ENCODE measurements around the gene NPEPPS.

Gene NPEPPS

GRCh38 chr17:47669081-47669480 is 138.2 kb downstream of the NPEPPS start:
- DNase-seq, result no peak

GRCh38 chr17:47670064-47670463 is 139.2 kb downstream of the NPEPPS start:
- no peak for DNase-seq
